ENCODE measurements around the gene UCN2. TPM values are rescaled to one million over a fixed set of nuclear protein-coding genes. Genes with fewer than 3 reads are reported as not detected.

UCN2 gene
- total RNA-seq, 1 experiment from 2014 or later, result 1.8 TPM

DNA sequence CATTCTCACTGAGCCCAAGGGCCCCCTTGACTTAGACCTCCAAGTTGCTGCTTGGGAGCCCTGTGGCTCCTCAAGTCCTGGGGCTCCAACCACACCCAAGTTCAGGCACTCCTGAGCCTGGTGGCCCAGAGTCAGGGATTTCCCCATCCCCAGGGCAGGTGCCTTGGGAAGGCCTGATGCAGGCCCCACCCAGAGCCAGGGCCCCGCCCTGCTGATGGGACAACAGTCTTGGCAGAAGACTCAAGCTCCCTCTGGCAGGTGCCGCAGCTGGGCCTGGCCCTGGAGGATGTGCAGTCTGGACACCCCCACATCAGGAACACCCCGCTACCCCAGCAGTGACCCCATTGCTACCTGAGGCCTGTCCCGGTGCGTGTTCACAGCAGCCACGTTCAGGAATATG is 41.9 kb downstream of the UCN2 start:
- Histone ChIP-seq H3K27me3 (ENCODE audit: control insufficient read depth, insufficient read depth, low read length) (no peaks in the 10 kb centered on the region), H3K4me3 (ENCODE audit: low read depth in 2 of 2, low read length in 2 of 2) (no peak overlapping the region), H3K27ac (ENCODE audit: low read length) (no peak overlapping the region), H3K4me1 (ENCODE audit: control insufficient read depth, insufficient read depth, low read length) (no peaks in the 10 kb centered on the region), H3K36me3 (ENCODE audit: control insufficient read depth, insufficient read depth, low read length) (no peaks in the 10 kb centered on the region), H3K9me3 (ENCODE audit: control insufficient read depth, insufficient read depth, low read depth, low read length) (no peaks in the 10 kb centered on the region)
- ATAC-seq, result no peak
- BruUV-seq (replicated peaks), result no TSS peak
- intact Hi-C loops (cut with micrococcal nuclease; ENCODE audit: unreplicated experiment) (no loop called here), in situ Hi-C loops (cut with HindIII; ENCODE audit: low pct_unique_long_range_greater_than_20kb, low sequenced_read_pairs) (no loop called here)
- CTCF ChIA-PET, result no interaction called here
- DNase-seq (ENCODE audit: low read depth, low spot score), result no peak
- TF ChIP-seq, protein P1, sequence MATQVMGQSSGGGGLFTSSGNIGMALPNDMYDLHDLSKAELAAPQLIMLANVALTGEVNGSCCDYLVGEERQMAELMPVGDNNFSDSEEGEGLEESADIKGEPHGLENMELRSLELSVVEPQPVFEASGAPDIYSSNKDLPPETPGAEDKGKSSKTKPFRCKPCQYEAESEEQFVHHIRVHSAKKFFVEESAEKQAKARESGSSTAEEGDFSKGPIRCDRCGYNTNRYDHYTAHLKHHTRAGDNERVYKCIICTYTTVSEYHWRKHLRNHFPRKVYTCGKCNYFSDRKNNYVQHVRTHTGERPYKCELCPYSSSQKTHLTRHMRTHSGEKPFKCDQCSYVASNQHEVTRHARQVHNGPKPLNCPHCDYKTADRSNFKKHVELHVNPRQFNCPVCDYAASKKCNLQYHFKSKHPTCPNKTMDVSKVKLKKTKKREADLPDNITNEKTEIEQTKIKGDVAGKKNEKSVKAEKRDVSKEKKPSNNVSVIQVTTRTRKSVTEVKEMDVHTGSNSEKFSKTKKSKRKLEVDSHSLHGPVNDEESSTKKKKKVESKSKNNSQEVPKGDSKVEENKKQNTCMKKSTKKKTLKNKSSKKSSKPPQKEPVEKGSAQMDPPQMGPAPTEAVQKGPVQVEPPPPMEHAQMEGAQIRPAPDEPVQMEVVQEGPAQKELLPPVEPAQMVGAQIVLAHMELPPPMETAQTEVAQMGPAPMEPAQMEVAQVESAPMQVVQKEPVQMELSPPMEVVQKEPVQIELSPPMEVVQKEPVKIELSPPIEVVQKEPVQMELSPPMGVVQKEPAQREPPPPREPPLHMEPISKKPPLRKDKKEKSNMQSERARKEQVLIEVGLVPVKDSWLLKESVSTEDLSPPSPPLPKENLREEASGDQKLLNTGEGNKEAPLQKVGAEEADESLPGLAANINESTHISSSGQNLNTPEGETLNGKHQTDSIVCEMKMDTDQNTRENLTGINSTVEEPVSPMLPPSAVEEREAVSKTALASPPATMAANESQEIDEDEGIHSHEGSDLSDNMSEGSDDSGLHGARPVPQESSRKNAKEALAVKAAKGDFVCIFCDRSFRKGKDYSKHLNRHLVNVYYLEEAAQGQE (IDR thresholded peaks at IDR 0.05; ENCODE audit: insufficient read depth in 1 of 2, low read depth in 2 of 2, low read length in 1 of 2), result no peak
- TF ChIP-seq POLR2AphosphoS5 (IDR thresholded peaks at IDR 0.05; ENCODE audit: low read depth, low read length), result no peak
- POLR2A ChIA-PET, result interaction anchor here (0.6 kb wide), 1 partner anchor 102 kb away, joined by 9 read pairs; no protein-coding TSS in a partner anchor

DNA sequence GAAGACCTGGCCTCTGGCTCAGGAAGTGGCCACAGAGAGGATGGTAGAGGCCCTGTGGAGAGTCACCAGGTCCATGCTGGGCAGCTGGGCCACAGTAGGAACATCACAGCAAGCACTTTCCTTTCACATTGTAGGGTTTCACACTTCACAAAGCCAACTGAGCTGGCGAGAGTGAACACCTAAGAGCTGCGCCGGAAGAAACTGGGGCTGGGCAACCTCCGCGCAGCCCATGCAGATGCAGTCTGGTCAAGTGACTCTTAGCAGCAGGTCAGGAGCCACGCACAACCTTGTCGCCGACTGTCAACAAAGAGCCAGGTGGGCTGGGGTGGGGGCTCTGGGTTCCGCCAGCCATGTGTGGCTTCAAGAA is 44.3 kb downstream of the UCN2 start:
- no peak for ATAC-seq
- Histone ChIP-seq H3K27ac (ENCODE audit: low read length) (no peak overlapping the region), H3K4me3 (ENCODE audit: low read depth in 2 of 2, low read length in 2 of 2) (no peak overlapping the region), H3K9me3 (ENCODE audit: control insufficient read depth, insufficient read depth, low read depth, low read length) (no peaks in the 10 kb centered on the region), H3K4me1 (ENCODE audit: control insufficient read depth, insufficient read depth, low read length) (no peaks in the 10 kb centered on the region), H3K27me3 (ENCODE audit: control insufficient read depth, insufficient read depth, low read length) (no peaks in the 10 kb centered on the region), H3K36me3 (ENCODE audit: control insufficient read depth, insufficient read depth, low read length) (no peaks in the 10 kb centered on the region)
- ChIA-PET POLR2A (no interaction called here), CTCF (no interaction called here)
- TF ChIP-seq POLR2AphosphoS5 (IDR thresholded peaks at IDR 0.05; ENCODE audit: low read depth, low read length) (no peak), TCF7L2 (IDR thresholded peaks at IDR 0.05; ENCODE audit: low read depth, low read length) (no peak), SIN3A (IDR thresholded peaks at IDR 0.05; ENCODE audit: borderline replicate concordance, insufficient read depth, low read depth, low read length) (no peak)
- TF ChIP-seq, protein P2, sequence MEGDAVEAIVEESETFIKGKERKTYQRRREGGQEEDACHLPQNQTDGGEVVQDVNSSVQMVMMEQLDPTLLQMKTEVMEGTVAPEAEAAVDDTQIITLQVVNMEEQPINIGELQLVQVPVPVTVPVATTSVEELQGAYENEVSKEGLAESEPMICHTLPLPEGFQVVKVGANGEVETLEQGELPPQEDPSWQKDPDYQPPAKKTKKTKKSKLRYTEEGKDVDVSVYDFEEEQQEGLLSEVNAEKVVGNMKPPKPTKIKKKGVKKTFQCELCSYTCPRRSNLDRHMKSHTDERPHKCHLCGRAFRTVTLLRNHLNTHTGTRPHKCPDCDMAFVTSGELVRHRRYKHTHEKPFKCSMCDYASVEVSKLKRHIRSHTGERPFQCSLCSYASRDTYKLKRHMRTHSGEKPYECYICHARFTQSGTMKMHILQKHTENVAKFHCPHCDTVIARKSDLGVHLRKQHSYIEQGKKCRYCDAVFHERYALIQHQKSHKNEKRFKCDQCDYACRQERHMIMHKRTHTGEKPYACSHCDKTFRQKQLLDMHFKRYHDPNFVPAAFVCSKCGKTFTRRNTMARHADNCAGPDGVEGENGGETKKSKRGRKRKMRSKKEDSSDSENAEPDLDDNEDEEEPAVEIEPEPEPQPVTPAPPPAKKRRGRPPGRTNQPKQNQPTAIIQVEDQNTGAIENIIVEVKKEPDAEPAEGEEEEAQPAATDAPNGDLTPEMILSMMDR (IDR thresholded peaks at IDR 0.05), result no peak
- TF ChIP-seq, protein P1 (IDR thresholded peaks at IDR 0.05; ENCODE audit: insufficient read depth in 1 of 2, low read depth in 2 of 2, low read length in 1 of 2), result no peak
- in situ Hi-C loops (cut with HindIII; ENCODE audit: low pct_unique_long_range_greater_than_20kb, low sequenced_read_pairs), result no loop called here
- no TSS peak for BruUV-seq (replicated peaks)
- DNase-seq (ENCODE audit: low read depth, low spot score), result no peak
- intact Hi-C loops (cut with micrococcal nuclease; ENCODE audit: unreplicated experiment), result no loop called here
